ENCODE results near the gene OSBP2. TPM values are rescaled to one million over a fixed set of nuclear protein-coding genes. Genes with fewer than 3 reads are reported as not detected.

OSBP2 gene
- total RNA-seq, 2 donors from 2014 or later: 3.1 to 16.7 TPM

DNA sequence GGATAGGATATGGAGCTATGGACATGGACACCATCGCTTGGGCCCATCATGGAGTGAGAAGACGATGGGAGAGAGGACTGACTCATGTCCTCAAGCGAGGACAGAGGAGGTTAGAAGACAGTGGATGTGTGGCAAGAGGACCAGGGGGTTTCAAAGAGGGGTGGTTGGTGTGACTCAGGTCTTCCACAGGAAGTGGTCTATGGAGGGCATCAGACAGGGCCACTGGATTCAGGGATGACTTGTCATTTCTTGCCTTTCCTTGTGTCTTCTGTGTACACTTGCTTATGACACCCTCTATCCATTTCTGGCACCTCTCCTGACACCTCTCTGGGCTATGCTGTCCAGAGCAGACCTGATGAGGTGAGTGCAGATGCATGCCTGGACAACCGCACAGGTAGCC lies 115.4 kb downstream of the OSBP2 start:
- no peak overlapping the region for H3K4me3 Mint-ChIP-seq
- H3K36me3 Mint-ChIP-seq (ENCODE audit: low read depth): no peaks in the 10 kb centered on the region
- no peaks in the 10 kb centered on the region for H3K27me3 Mint-ChIP-seq
- peak overlapping the region; percentile 8 for H3K27ac Mint-ChIP-seq
- H3K9me3 Mint-ChIP-seq: no peaks in the 10 kb centered on the region
- no peak for ATAC-seq (replicated peaks)
- no peaks in the 10 kb centered on the region for H3K4me1 Mint-ChIP-seq

DNA sequence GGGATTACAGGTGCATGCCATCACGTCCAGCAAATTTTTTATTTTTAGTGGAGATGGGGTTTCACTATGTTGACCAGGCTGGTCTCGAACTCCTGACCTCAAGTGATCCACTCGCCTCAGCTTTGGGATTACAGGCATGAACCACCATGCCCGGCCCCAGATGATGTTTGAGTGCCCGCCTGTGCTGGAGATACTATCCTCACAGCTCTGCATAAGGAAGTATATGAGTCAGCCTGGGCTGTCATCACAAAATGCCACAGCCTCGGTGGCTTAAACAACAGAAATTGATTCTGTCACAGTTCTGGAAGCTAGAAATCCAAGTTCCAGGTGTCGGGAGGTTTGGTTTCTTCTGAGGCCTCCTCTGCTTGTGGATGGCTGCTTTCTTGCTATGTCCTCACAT lies 119.3 kb downstream of the OSBP2 start:
- Mint-ChIP-seq H3K4me1 (no peaks in the 10 kb centered on the region), H3K4me3 (no peak overlapping the region), H3K36me3 (ENCODE audit: low read depth) (no peaks in the 10 kb centered on the region), H3K27ac (no peak overlapping the region), H3K9me3 (no peaks in the 10 kb centered on the region), H3K27me3 (peaks cover 4% of the 10 kb centered on the region)
- ATAC-seq (replicated peaks): no peak

DNA sequence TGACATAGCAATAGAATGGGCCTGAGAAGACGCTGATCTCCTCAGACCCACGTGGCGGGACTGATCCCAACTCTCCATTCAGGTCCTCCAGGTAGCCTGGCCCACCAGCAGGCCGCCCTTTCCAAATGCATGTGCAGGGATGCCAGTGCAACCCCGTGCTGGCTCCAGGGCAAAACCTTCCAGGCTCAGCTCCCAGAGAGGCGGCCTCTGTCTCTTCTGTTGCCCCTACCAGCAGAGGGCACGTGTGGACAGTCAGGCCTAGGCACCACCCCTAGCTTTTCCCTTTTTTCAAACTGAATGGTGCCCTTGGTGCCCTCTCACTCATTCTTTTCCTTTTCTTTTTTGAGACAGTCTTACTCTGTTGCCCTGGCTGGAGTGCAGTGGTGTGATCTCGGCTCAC lies 121.7 kb downstream of the OSBP2 start:
- ATAC-seq (replicated peaks): no peak
- Mint-ChIP-seq H3K36me3 (ENCODE audit: low read depth) (no peaks in the 10 kb centered on the region), H3K27ac (no peak overlapping the region), H3K27me3 (peaks cover 15% of the 10 kb centered on the region), H3K4me1 (no peaks in the 10 kb centered on the region), H3K9me3 (no peaks in the 10 kb centered on the region), H3K4me3 (no peak overlapping the region)

DNA sequence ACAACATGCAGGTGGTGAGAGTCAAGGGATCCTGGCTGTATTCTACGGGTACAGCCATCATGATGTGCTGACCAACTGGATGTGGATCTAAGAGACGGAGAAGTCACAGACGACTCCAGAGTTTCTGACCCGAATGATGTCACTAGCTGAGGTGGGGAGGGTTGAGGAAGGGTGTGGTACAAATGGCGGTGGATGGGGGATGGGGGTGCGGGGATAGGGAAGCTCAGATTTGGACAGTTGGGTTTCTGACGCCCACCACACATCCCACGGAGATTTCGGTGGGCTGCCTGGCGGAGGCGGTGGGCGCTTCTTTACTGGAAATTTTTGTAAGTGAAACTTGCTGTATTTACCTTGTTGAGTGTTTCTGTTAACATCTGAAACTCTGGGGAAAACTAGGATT lies 126.7 kb downstream of the OSBP2 start:
- Mint-ChIP-seq H3K9me3 (no peaks in the 10 kb centered on the region), H3K4me3 (no peak overlapping the region), H3K27ac (no peak overlapping the region), H3K27me3 (peaks cover 39% of the 10 kb centered on the region), H3K4me1 (no peaks in the 10 kb centered on the region), H3K36me3 (ENCODE audit: low read depth) (no peaks in the 10 kb centered on the region)
- ATAC-seq (replicated peaks): no peak

DNA sequence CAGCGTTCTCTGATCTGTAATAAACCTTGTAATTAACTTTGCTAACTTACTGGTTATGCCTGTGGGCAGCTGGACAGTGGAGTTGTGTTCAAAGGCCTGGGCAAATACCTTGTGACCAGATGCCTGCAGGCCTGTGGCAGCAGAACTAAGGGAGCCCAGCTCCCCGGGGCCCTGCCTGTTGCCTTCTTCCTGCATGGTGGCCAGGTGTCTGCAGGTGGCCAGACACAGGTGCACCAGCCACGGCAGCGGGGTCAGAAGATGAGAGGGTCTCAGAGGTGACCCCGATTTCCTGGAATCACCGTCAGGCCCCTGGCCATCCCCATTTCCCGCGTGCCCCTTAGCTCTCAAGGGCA lies 127.2 kb downstream of the OSBP2 start:
- Mint-ChIP-seq H3K4me3 (no peak overlapping the region), H3K9me3 (no peaks in the 10 kb centered on the region), H3K36me3 (ENCODE audit: low read depth) (no peaks in the 10 kb centered on the region), H3K27ac (no peak overlapping the region), H3K4me1 (no peaks in the 10 kb centered on the region), H3K27me3 (peaks cover 39% of the 10 kb centered on the region)
- ATAC-seq (replicated peaks): no peak

DNA sequence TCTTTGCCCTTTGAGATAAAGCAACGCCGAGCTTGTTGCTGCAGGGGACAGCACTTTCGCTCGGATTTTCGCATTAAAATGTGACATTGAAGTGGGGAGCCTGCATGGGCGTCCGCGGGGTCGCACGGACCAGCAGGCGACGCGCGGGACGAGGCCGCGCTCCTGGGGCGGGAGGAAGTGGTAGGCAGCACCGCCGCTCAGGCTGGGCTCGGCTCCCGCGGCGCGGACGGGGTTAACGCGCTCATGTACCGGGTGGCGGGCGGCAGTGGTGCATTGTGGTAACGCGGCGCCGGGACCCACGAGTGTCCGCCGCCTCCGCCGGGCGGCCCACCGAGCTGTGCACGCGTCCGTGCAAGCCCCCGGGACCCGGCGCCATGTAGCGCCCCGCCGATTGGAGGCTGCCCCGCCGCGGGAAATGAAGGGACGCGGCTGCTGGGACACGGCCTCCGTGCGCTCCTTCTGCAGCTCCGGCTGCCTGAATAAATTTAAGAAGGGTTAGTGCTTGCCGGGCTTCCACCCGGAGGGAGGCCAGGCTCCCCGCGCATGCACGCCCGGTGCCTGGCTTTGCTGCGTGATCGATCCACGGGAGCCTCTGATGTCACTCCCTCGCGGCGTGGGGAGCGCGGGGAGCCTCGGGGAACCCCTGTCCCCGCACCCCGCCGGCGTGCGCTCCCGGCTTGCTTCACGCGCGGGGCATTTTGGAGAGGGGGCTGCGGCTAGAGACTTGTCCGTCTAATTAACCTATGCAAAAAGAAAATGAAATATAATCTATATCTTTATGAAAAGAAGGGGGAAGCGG lies 127.7 kb downstream of the OSBP2 start:
- no peaks in the 10 kb centered on the region for H3K9me3 Mint-ChIP-seq
- no peak for ATAC-seq (replicated peaks)
- H3K27me3 Mint-ChIP-seq: peaks cover 39% of the 10 kb centered on the region
- no peak overlapping the region for H3K27ac Mint-ChIP-seq
- H3K36me3 Mint-ChIP-seq (ENCODE audit: low read depth): no peaks in the 10 kb centered on the region
- no peaks in the 10 kb centered on the region for H3K4me1 Mint-ChIP-seq
- no peak overlapping the region for H3K4me3 Mint-ChIP-seq

DNA sequence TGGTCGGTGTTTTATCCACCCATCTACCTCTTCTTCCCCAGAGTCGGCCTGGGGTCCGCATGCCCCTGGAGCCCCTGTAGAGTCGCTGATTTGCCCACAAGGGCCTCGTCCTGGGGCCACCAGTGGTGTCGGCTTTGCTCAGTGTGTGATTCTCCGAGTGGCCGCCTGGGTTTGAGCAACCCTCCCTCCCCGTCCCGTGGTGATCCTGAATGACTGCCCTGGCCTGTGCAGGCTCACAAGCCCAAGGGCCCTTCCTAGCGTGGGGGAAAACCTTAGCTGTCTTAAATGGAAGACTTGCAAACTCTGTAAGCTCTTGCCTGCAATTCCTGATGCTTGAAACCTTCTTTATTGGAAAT lies 128.3 kb downstream of the OSBP2 start:
- no peak overlapping the region for H3K27ac Mint-ChIP-seq
- no peaks in the 10 kb centered on the region for H3K9me3 Mint-ChIP-seq
- peaks cover 39% of the 10 kb centered on the region for H3K27me3 Mint-ChIP-seq
- H3K4me3 Mint-ChIP-seq: peak overlapping the region; percentile 39
- no peak for ATAC-seq (replicated peaks)
- no peaks in the 10 kb centered on the region for H3K4me1 Mint-ChIP-seq
- no peaks in the 10 kb centered on the region for H3K36me3 Mint-ChIP-seq (ENCODE audit: low read depth)

DNA sequence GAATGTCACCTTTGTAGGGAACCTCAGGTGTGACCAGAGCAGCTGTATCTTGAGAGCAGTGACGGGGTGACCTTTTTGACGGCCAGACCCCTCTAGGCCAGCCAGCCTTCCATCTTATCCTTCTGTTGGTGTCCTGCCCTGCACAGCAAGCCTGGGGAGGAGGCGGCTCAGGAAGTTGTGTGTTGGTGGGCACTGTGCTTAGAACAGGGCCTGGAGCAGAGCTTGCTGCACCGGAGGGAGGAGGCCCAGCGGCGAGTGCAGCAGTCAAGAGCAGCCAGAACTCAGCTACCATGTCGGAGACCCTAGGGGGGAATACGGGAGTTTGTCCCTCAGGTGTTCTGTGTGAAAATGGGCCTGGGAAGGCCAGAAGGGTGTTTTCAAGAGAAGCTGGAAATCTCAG lies 129.4 kb downstream of the OSBP2 start:
- no peak overlapping the region for H3K27ac Mint-ChIP-seq
- no peaks in the 10 kb centered on the region for H3K4me1 Mint-ChIP-seq
- no peaks in the 10 kb centered on the region for H3K9me3 Mint-ChIP-seq
- peaks cover 36% of the 10 kb centered on the region for H3K27me3 Mint-ChIP-seq
- no peaks in the 10 kb centered on the region for H3K36me3 Mint-ChIP-seq (ENCODE audit: low read depth)
- ATAC-seq (replicated peaks): no peak
- no peak overlapping the region for H3K4me3 Mint-ChIP-seq

DNA sequence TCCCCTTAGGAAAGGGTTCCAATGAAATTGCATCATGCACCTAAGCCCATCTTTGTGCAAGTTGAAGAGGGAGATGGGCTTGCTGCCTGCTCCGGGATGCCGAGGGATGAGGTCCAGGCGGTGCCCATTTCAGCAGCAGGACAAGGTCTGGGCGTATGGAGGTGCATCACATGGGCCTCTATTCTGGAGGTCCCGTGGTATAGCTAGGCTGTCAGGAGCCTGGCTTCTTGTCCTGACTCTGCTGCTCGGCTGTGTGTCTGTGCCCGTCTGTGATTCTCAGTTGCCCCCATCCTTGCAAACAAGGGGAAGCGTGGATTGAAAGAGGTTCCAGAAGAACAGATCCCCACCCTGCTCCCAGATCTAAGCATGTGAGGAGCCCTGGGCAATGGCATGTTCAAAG lies 130.0 kb downstream of the OSBP2 start:
- no peak overlapping the region for H3K27ac Mint-ChIP-seq
- H3K9me3 Mint-ChIP-seq: no peaks in the 10 kb centered on the region
- peaks cover 36% of the 10 kb centered on the region for H3K27me3 Mint-ChIP-seq
- no peaks in the 10 kb centered on the region for H3K4me1 Mint-ChIP-seq
- ATAC-seq (replicated peaks): no peak
- no peaks in the 10 kb centered on the region for H3K36me3 Mint-ChIP-seq (ENCODE audit: low read depth)
- H3K4me3 Mint-ChIP-seq: no peak overlapping the region

DNA sequence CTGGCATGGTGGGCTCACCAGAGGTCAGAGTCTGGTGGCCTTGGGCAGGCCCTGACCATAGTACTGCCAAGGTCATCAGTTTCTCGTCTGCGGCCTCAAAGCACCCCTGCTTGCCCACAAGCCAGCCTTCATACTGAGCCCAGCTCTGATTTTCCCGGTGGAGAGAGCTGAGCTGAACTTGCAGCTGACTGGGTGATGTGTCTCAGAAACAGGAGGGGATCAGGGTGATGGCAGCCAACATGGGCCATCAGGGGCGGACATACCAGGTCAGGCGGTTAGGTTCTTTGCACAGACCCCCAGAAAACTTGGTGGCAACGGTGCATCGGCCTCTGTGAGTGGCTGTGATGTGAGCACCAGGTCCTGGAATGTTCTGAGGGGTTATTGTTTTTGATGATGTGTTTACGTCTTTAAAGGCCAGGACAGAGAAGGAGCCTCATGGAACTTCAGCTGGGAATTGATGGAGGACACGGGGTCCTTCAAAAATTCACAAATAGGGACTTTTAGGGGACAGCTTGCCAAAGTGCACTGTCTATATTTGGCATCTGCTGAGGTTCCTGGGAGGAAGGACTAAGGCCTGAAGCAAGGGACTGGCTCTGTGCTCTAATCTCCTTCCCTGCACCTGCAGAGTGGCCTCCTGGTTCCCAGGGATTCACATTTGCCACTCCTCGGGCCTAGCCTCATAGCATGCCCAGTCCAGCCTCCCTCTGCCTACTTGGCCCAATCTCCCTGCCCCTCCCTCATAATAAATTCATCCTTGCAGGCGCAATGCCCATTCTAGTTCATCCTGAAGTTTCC lies 131.2 kb downstream of the OSBP2 start:
- Mint-ChIP-seq H3K36me3 (ENCODE audit: low read depth) (no peaks in the 10 kb centered on the region), H3K4me1 (no peaks in the 10 kb centered on the region), H3K27ac (no peak overlapping the region), H3K9me3 (no peaks in the 10 kb centered on the region), H3K27me3 (peaks cover 29% of the 10 kb centered on the region), H3K4me3 (no peak overlapping the region)
- no peak for ATAC-seq (replicated peaks)

DNA sequence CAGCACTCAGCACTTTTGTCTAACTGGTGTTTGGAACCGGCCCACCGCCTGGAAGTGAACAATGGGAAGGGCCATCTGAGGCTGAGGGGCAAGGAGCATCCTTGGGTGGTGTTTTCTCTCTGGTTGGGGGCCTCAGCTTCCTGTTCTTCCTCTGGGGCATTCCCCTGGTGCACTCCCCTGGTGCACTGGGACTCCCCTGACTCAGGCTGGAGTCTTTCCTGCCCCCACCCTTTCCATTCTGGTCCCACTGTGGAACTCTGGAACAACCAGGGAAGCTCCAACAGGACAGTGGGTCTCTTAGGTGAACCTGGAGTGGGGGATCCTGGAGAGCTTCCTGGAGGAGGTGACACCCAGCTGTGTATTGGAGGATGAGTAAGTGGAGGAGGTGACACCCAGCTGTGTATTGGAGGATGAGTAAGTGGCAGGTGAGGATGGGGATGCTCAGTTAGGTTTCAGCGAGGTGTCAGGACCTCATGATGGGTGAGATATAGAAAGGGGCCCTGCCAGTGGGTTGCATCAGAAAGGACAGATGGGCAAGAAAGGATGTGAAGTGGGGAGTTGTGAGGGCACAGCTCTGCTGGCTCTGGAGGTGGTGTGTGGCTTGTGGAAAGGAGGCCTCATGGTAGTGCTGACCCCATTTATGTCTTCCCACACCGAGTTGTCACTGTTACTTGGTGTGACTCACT lies 132.1 kb downstream of the OSBP2 start:
- no peak overlapping the region for H3K4me3 Mint-ChIP-seq
- ATAC-seq (replicated peaks): peak; percentile 82

DNA sequence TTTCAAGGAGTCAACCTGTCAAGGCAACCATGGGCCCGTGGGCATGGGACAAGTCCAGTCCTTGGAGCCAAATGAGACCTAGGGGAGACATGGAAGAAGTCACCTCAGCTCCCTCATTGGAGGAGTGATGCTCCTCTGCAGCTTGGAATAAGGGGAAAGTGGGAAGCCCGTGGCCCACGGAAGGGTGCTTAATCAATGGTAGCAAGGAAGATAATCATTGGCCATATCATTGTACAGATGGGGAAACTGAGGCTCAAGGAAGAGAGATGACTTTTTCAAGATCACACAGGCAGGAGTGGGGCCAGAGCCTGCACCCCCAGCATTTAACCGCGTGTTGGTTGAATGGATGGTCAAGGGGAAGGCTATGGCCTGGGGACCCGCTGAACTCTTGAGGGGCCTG lies 133.0 kb downstream of the OSBP2 start:
- Mint-ChIP-seq H3K27ac (no peak overlapping the region), H3K4me1 (no peaks in the 10 kb centered on the region), H3K4me3 (no peak overlapping the region), H3K27me3 (peaks cover 22% of the 10 kb centered on the region), H3K36me3 (ENCODE audit: low read depth) (no peaks in the 10 kb centered on the region), H3K9me3 (no peaks in the 10 kb centered on the region)
- no peak for ATAC-seq (replicated peaks)

More for the DNA sequence above, 132.1 kb downstream of the OSBP2 start:
- Mint-ChIP-seq H3K27ac (no peak overlapping the region), H3K9me3 (no peaks in the 10 kb centered on the region), H3K27me3 (peaks cover 22% of the 10 kb centered on the region), H3K4me1 (no peaks in the 10 kb centered on the region), H3K36me3 (ENCODE audit: low read depth) (no peaks in the 10 kb centered on the region)

DNA sequence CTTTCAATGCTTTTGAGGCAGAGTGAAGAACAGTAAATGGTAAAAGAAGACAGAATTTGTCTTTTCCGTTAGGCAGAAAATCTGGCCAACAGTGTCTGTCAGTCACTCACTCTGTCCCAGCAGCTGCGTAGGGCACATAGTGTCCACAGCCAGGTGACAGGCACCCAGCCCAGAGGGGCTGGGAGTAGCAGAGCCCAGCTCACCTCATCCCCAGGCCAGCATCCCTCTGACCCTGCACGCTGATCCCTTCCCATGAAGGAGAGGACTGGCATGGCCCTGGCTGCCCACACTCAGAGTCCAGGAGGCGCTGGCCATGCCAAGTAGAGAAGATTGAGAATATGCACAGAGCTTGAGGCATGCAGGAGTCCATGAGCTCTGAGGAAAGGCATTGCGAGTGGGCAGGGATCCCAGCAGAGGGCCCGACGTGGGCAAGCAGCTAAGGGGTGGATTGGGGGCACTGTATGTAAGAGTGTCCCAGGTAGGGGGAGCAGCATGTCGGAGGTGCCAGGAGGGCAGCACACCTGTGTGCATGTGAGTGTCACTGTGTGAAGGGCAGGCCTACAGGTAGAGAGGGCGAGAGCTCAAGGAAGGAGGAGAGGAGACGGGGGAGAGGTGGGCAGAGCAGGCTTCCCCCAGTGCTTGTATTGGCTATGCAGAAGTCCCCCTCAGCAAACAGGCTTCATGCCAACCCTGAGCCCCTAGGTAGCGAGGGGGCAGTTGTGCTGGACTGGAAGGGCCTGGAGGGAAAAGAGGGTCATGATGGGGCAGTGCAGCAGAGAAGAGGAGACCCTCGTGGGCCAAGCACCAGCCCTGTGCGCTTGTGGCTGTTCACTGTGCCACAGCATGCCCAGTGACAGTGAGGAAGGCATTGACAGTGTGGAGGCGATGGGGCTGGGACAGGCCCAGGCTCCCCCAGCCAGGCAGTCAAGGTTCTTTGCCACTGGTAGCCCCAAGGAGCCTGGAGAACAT lies 133.8 kb downstream of the OSBP2 start:
- Mint-ChIP-seq H3K4me3 (no peak overlapping the region), H3K27ac (no peak overlapping the region), H3K9me3 (no peaks in the 10 kb centered on the region), H3K27me3 (peaks cover 17% of the 10 kb centered on the region), H3K36me3 (ENCODE audit: low read depth) (no peaks in the 10 kb centered on the region), H3K4me1 (no peaks in the 10 kb centered on the region)
- no peak for ATAC-seq (replicated peaks)

DNA sequence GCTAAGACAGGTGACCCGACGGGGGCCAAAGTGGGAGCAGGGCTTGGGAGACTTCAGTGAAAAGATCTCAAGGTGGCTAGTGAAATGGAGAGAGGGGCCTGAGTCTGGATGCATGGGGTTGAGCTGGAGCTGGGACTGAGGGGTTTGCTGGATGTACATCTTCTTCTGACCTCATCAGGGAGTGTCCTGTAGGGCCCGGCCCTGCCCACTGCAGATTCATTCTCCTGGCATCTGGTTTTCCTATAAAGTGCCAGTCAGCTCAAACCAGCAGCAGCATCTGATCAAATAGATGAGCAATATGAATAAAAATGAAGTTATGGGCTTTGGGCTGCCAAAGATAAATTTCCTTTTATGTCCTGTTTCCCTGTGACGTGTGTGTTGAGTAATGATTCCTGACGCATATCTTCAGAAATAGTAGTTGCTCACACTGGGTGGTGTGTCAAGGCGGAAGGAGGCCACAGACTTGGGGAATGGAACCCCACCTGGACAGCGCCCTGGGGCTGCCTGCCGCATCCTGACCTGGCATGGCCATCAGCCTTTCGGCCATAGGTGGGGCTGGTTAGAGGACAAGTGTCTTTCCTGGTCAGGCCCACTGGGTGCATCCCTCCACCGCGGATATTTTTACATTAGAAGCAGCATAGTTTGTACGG lies 135.4 kb downstream of the OSBP2 start:
- ATAC-seq (replicated peaks): no peak
- H3K4me1 Mint-ChIP-seq: no peaks in the 10 kb centered on the region

More for the DNA sequence above, 135.4 kb downstream of the OSBP2 start:
- peaks cover 7% of the 10 kb centered on the region for H3K27me3 Mint-ChIP-seq
- no peaks in the 10 kb centered on the region for H3K36me3 Mint-ChIP-seq (ENCODE audit: low read depth)
- H3K4me3 Mint-ChIP-seq: no peak overlapping the region
- no peaks in the 10 kb centered on the region for H3K9me3 Mint-ChIP-seq
- no peak overlapping the region for H3K27ac Mint-ChIP-seq
